Limb (tissue), 2 donors: ENCODE measurements around the gene SPAG9.
A peak's percentile ranks its signal among the peaks of the same experiment; 100 is the strongest.
"Not testable (repeated sequence)": the region's sequence is repeated elsewhere in the genome, so short reads cannot be mapped to it uniquely, and the experiment has no call there.

Experiments
- DNase-seq, 2 donors: peaks; one replicate each; pipeline ENCODE4 v3.0.0-alpha.2; 2016; ENCODE audit errors: extremely low spot score in 2 of 2

Gene SPAG9

GRCh38 chr17:50941676-50942048 lies 179.0 kb downstream of the SPAG9 start:
- not testable (repeated sequence) for DNase-seq

GRCh38 chr17:50939795-50940684 lies 180.6 kb downstream of the SPAG9 start:
- DNase-seq: no peak

- DNase-seq: no peak
These were observed 181.2 kb downstream of the SPAG9 start for GRCh38 chr17:50939542-50939794.

- no peak for DNase-seq
These were observed 181.7 kb downstream of the SPAG9 start for GRCh38 chr17:50938821-50939541.

- no peak for DNase-seq
These were observed 184.7 kb downstream of the SPAG9 start for GRCh38 chr17:50935996-50936266.

- DNase-seq: no peak
These were observed 185.3 kb downstream of the SPAG9 start for GRCh38 chr17:50935221-50935995.

GRCh38 chr17:50934672-50935220 lies 185.9 kb downstream of the SPAG9 start:
- no peak for DNase-seq

- DNase-seq: no peak
These were observed 186.5 kb downstream of the SPAG9 start for GRCh38 chr17:50934161-50934560.

GRCh38 chr17:50931144-50931908 lies 189.3 kb downstream of the SPAG9 start:
- peak; percentile 65 to 81 for DNase-seq

- DNase-seq: no peak
These were observed 192.0 kb downstream of the SPAG9 start for GRCh38 chr17:50928646-50929045.

- DNase-seq: no peak
These were observed 193.4 kb downstream of the SPAG9 start for GRCh38 chr17:50927287-50927686.

- no peak for DNase-seq
These were observed 194.1 kb downstream of the SPAG9 start for GRCh38 chr17:50926523-50926922.

- no peak for DNase-seq
These were observed 195.3 kb downstream of the SPAG9 start for GRCh38 chr17:50925296-50925891.

- DNase-seq: no peak
These were observed 195.9 kb downstream of the SPAG9 start for GRCh38 chr17:50924800-50925199.

- no peak for DNase-seq
These were observed 196.4 kb downstream of the SPAG9 start for GRCh38 chr17:50924300-50924699.

GRCh38 chr17:50923611-50924010 lies 197.1 kb downstream of the SPAG9 start:
- no peak for DNase-seq

GRCh38 chr17:50922721-50923405 lies 197.8 kb downstream of the SPAG9 start:
- no peak for DNase-seq

- no peak for DNase-seq
These were observed 198.6 kb downstream of the SPAG9 start for GRCh38 chr17:50922107-50922506.

- no peak for DNase-seq
These were observed 199.6 kb downstream of the SPAG9 start for GRCh38 chr17:50920891-50921586.

- no peak for DNase-seq
These were observed 200.6 kb downstream of the SPAG9 start for GRCh38 chr17:50920041-50920410.
